Neural cell (in vitro differentiated cells): ENCODE measurements around the gene CXCL14. TPM values are rescaled to one million over a fixed set of nuclear protein-coding genes. Genes with fewer than 3 reads are reported as not detected.

Experiments
- H2AFZ ChIP-seq: fragments of 200-600, 300-800 bp; sonication (generic), shearing (Covaris generic); 2 replicates; pipeline ENCODE4 v1.6.0; 2014; ENCODE audit warnings: low read depth, mild to moderate bottlenecking, antibody characterized with exemption, low read length, moderate library complexity
- H3F3A ChIP-seq: fragments of 200-600 bp; shearing (Covaris generic); 2 replicates; pipeline ENCODE4 v1.6.1; 2016; ENCODE audit warnings: mild to moderate bottlenecking, moderate library complexity, mixed read lengths, antibody characterized with exemption, low read length; ENCODE audit not compliant: insufficient read depth, poor library complexity, severe bottlenecking
- H3K27ac ChIP-seq: fragments of 200-600, 300-800 bp; sonication (generic), shearing (Covaris generic); 2 replicates; pipeline ENCODE4 v1.5.1; 2014; ENCODE audit warnings: mild to moderate bottlenecking, low read length, moderate library complexity
- H3K27me3 ChIP-seq: fragments of 300-800, 200-600 bp; sonication (generic), shearing (Covaris generic); 2 replicates; pipeline ENCODE4 v1.6.0; 2014; ENCODE audit warnings: mild to moderate bottlenecking, low read depth, low read length, moderate library complexity; ENCODE audit not compliant: insufficient read depth
- H3K36me3 ChIP-seq: fragments of 300-800, 200-600 bp; sonication (generic), shearing (Covaris generic); 2 replicates; pipeline ENCODE4 v1.5.1; 2014; ENCODE audit warnings: mild to moderate bottlenecking, antibody characterized with exemption, low read length, moderate library complexity; ENCODE audit not compliant: insufficient read depth
- H3K4me2 ChIP-seq: fragments of 300-800, 200-600 bp; sonication (generic), shearing (Covaris generic); 2 replicates; pipeline ENCODE4 v1.6.0; 2014; ENCODE audit warnings: mild to moderate bottlenecking, low read length
- H3K4me3 ChIP-seq: fragments of 300-800, 200-600 bp; sonication (generic), shearing (Covaris generic); 2 replicates; pipeline ENCODE4 v1.5.1; 2014; ENCODE audit warnings: mild to moderate bottlenecking, low read length, moderate library complexity
- H3K79me2 ChIP-seq: fragments of 200-600 bp; shearing (Covaris generic); replicated peaks from 2 replicates; pipeline ENCODE4 v1.6.0; 2014; ENCODE audit warnings: mild to moderate bottlenecking, low read length, moderate library complexity; ENCODE audit not compliant: insufficient read depth
- H3K9ac ChIP-seq: fragments of 300-800, 200-600 bp; sonication (generic), shearing (Covaris generic); 2 replicates; pipeline ENCODE4 v1.6.1; 2016; ENCODE audit warnings: mild to moderate bottlenecking, low read length, mixed read lengths
- H3K9me2 ChIP-seq: fragments of 200-600 bp; shearing (Covaris generic); 2 replicates; pipeline ENCODE4 v1.6.1; 2016; ENCODE audit warnings: mild to moderate bottlenecking, low read length, mixed read lengths; ENCODE audit not compliant: insufficient read depth
- H3K9me3 ChIP-seq: fragments of 200-600, 300-800 bp; sonication (generic), shearing (Covaris generic); 2 replicates; pipeline ENCODE4 v1.6.1; 2016; ENCODE audit warnings: mild to moderate bottlenecking, mixed run types, low read length, moderate library complexity, mixed read lengths
- H4K20me1 ChIP-seq: fragments of 200-600 bp; shearing (Covaris generic); 2 replicates; pipeline ENCODE4 v1.6.1; 2016; ENCODE audit warnings: mild to moderate bottlenecking, mixed run types; ENCODE audit not compliant: insufficient read depth
- CTCF ChIP-seq: fragments of 450-650 bp; IDR thresholded peaks from 2 replicates; pipeline ENCODE4 v1.5.1; 2014; ENCODE audit warnings: antibody characterized with exemption, mild to moderate bottlenecking, moderate library complexity; ENCODE audit not compliant: poor library complexity, severe bottlenecking
- EP300 ChIP-seq: fragments of 450-650 bp; conservative IDR thresholded peaks from 2 replicates; pipeline ENCODE4 v1.6.1; 2014; ENCODE audit warnings: antibody characterized with exemption, mild to moderate bottlenecking, moderate library complexity; ENCODE audit not compliant: poor library complexity, severe bottlenecking
- EZH2 ChIP-seq: fragments of 200-600, 300-800 bp; shearing (Covaris generic), sonication (generic); IDR thresholded peaks from 2 replicates; pipeline ENCODE4 v1.6.1; 2014; ENCODE audit warnings: antibody characterized with exemption, low read length, borderline replicate concordance, mild to moderate bottlenecking; ENCODE audit not compliant: insufficient read depth, poor library complexity, severe bottlenecking
- MXI1 ChIP-seq: fragments of 450-650 bp; conservative IDR thresholded peaks from 2 replicates; pipeline ENCODE4 v1.6.1; 2014; ENCODE audit warnings: antibody characterized with exemption, mild to moderate bottlenecking; ENCODE audit not compliant: poor library complexity, severe bottlenecking
- POLR2AphosphoS5 ChIP-seq: IDR thresholded peaks from 2 replicates; pipeline ENCODE4 v1.6.1; 2012
- RAD21 ChIP-seq: fragments of 450-650 bp; conservative IDR thresholded peaks from 2 replicates; pipeline ENCODE4 v1.6.1; 2014; ENCODE audit warnings: antibody characterized with exemption, mild to moderate bottlenecking, moderate library complexity
- REST ChIP-seq: IDR thresholded peaks from 2 replicates; pipeline ENCODE4 v1.6.1; 2012; ENCODE audit warnings: borderline replicate concordance
- SMC3 ChIP-seq: fragments of 450-650 bp; conservative IDR thresholded peaks from 2 replicates; pipeline ENCODE4 v1.6.1; 2014; ENCODE audit warnings: antibody characterized with exemption, mild to moderate bottlenecking, moderate library complexity; ENCODE audit not compliant: poor library complexity
- TAF1 ChIP-seq: IDR thresholded peaks from 2 replicates; pipeline ENCODE4 v1.6.1; 2012; ENCODE audit warnings: low read depth
- polyA plus RNA-seq: library from polyadenylated mRNA; depleted of rRNA; stranded (reverse); fragments of >200 nt; gene quantifications from 2 replicates; pipeline ENCODE4 v1.2.3, GENCODE V29; 2014

The CXCL14 gene
- polyA plus RNA-seq, 1 donor from 2014 or later = not detected

GRCh38 chr5:135570453-135570764 is 8.4 kb downstream of the CXCL14 start:
- no peak overlapping the region for H3K4me2 ChIP-seq
- H3K36me3 ChIP-seq = no peaks in the 10 kb centered on the region
- no peak overlapping the region for H2AFZ ChIP-seq
- TF ChIP-seq CTCF (no peak), EP300 (no peak), RAD21 (no peak), REST (no peak), MXI1 (no peak), EZH2 (no peak), SMC3 (no peak)
- H3K4me3 ChIP-seq = no peak overlapping the region
- no peaks in the 10 kb centered on the region for H3F3A ChIP-seq
- no peaks in the 10 kb centered on the region for H3K79me2 ChIP-seq
- H3K27me3 ChIP-seq = no peaks in the 10 kb centered on the region
- no peaks in the 10 kb centered on the region for H3K9me3 ChIP-seq
- no peaks in the 10 kb centered on the region for H3K9me2 ChIP-seq
- no peaks in the 10 kb centered on the region for H4K20me1 ChIP-seq
- no peak overlapping the region for H3K27ac ChIP-seq
- no peak overlapping the region for H3K9ac ChIP-seq

- H3K9ac ChIP-seq = no peak overlapping the region
- H3F3A ChIP-seq = no peaks in the 10 kb centered on the region
- H3K9me2 ChIP-seq = no peaks in the 10 kb centered on the region
- TF ChIP-seq POLR2AphosphoS5 (no peak), EZH2 (no peak), SMC3 (no peak), RAD21 (no peak), REST (no peak), EP300 (no peak), MXI1 (no peak), CTCF (no peak), TAF1 (no peak)
- no peaks in the 10 kb centered on the region for H3K27me3 ChIP-seq
- H3K27ac ChIP-seq = no peak overlapping the region
- H3K79me2 ChIP-seq = no peaks in the 10 kb centered on the region
- no peaks in the 10 kb centered on the region for H3K9me3 ChIP-seq
- H3K36me3 ChIP-seq = no peaks in the 10 kb centered on the region
- H3K4me2 ChIP-seq = no peak overlapping the region
- no peaks in the 10 kb centered on the region for H4K20me1 ChIP-seq
- H2AFZ ChIP-seq = no peak overlapping the region
- H3K4me3 ChIP-seq = no peak overlapping the region
Measured at GRCh38 chr5:135569755-135570452, 8.9 kb downstream of the CXCL14 start.
